H1 (cell line): ENCODE measurements around the gene MRFAP1L1. TPM values are rescaled to one million over a fixed set of nuclear protein-coding genes. Genes with fewer than 3 reads are reported as not detected.

Source experiments
- CTCF ChIA-PET: fragments of 300-600 bp; sonication (Branson Sonifier 250); formaldehyde crosslinking; loops from one replicate; lab custom pipeline; 2021; ENCODE audit not compliant: partially characterized antibody; lab: Charles Lee
- POLR2A ChIA-PET: fragments of 300-600 bp; sonication (Branson Sonifier 250); formaldehyde crosslinking; loops from one replicate; lab custom pipeline; 2021; ENCODE audit warnings: inconsistent platforms; ENCODE audit not compliant: partially characterized antibody; lab: Charles Lee
- DNase-seq, 2 experiments: peaks; one replicate each; pipeline versions ENCODE4 v3.0.0 to v3.0.0-alpha.2; 2010 to 2022; ENCODE audit warnings: low spot score in 2 of 2, low read depth in 1 of 2, mixed read lengths in 1 of 2
- FAIRE-seq: peaks from 2 replicates; lab custom pipeline; 2011; peaks lifted over from hg19 to GRCh38; lab: Jason Lieb, UNC
- H2AFZ ChIP-seq: 2 replicates; pipeline ENCODE4 v1.8.1; 2012; ENCODE audit warnings: low read length, inconsistent platforms
- H2AK5ac ChIP-seq: 2 replicates; pipeline ENCODE4 v1.6.1; 2013; ENCODE audit warnings: low read depth, low read length
- H2BK120ac ChIP-seq: replicated peaks from 2 replicates; pipeline ENCODE3; 2013; ENCODE audit warnings: low read depth, low read length, inconsistent platforms
- H2BK12ac ChIP-seq: 2 replicates; pipeline ENCODE4 v1.6.1; 2013; ENCODE audit warnings: low read depth, low read length
- H2BK15ac ChIP-seq: 2 replicates; pipeline ENCODE4 v1.6.1; 2013; ENCODE audit warnings: low read length
- H2BK20ac ChIP-seq: 2 replicates; pipeline ENCODE4 v1.6.1; 2013; ENCODE audit warnings: low read length
- H2BK5ac ChIP-seq: 2 replicates; pipeline ENCODE4 v1.6.1; 2013; ENCODE audit warnings: low read depth, low read length
- H3K14ac ChIP-seq: 2 replicates; pipeline ENCODE4 v1.6.1; 2013; ENCODE audit warnings: inconsistent platforms; ENCODE audit not compliant: insufficient read length
- H3K18ac ChIP-seq: 2 replicates; pipeline ENCODE4 v1.6.1; 2013; ENCODE audit warnings: low read length; ENCODE audit errors: extremely low read depth
- H3K23ac ChIP-seq: 2 replicates; pipeline ENCODE4 v1.6.1; 2013; ENCODE audit warnings: inconsistent platforms; ENCODE audit not compliant: insufficient read length
- H3K23me2 ChIP-seq: 2 replicates; pipeline ENCODE4 v1.6.1; 2013; ENCODE audit warnings: low read depth, low read length
- H3K27ac ChIP-seq: 2 replicates; pipeline ENCODE4 v1.6.1; 2011; ENCODE audit warnings: low read depth, low read length, inconsistent platforms
- H3K27me3 ChIP-seq, 4 experiments: replicated peaks in 1 of 4; 1 replicate in 1 of 4; 2 replicates in 3 of 4; pipeline versions ENCODE4 v1.6.1 to v1.8.1; 2011 to 2013; ENCODE audit warnings: low read length in 3 of 4, mild to moderate bottlenecking in 3 of 4, inconsistent platforms in 2 of 4, mixed read lengths in 2 of 4, moderate library complexity in 1 of 4; ENCODE audit not compliant: control insufficient read depth in 3 of 4, insufficient read depth in 3 of 4; ENCODE audit errors: extremely low read depth in 1 of 4
- H3K36me3 ChIP-seq, 4 experiments: 2 replicates each; pipeline versions ENCODE4 v1.6.1 to v1.8.1; 2011 to 2013; ENCODE audit warnings: mild to moderate bottlenecking in 4 of 4, low read length in 3 of 4, moderate library complexity in 2 of 4, control low read depth in 1 of 4, inconsistent platforms in 1 of 4; ENCODE audit not compliant: insufficient read depth in 4 of 4, control insufficient read depth in 2 of 4
- H3K4ac ChIP-seq: replicated peaks from 2 replicates; pipeline ENCODE3; 2013; ENCODE audit warnings: low read length, low read depth, mixed read lengths, inconsistent platforms; ENCODE audit not compliant: insufficient read length
- H3K4me1 ChIP-seq, 4 experiments: replicated peaks in 1 of 4; 1 replicate in 1 of 4; 2 replicates in 3 of 4; pipeline versions ENCODE4 v1.6.1 to v1.8.1; 2011 to 2013; ENCODE audit warnings: low read length in 3 of 4, inconsistent platforms in 2 of 4, mixed read lengths in 1 of 4; ENCODE audit not compliant: insufficient read depth in 4 of 4, control insufficient read depth in 3 of 4
- H3K4me2 ChIP-seq, 2 experiments: 2 replicates each; pipeline versions ENCODE4 v1.6.1 to v1.8.1; 2011 to 2013; ENCODE audit warnings: low read depth in 2 of 2, low read length in 2 of 2, control low read depth in 1 of 2, inconsistent platforms in 1 of 2, mild to moderate bottlenecking in 1 of 2; ENCODE audit not compliant: insufficient read depth in 1 of 2
- H3K4me3 ChIP-seq, 4 experiments: fragments of 200-600, 300-600 bp in 1 of 4; sonication (generic), shearing (Covaris generic), sonication (Bioruptor Twin) in 1 of 4; 2 replicates each; pipeline versions ENCODE4 v1.5.1 to v1.8.1; 2011 to 2016; ENCODE audit warnings: low read length in 4 of 4, low read depth in 3 of 4, control low read depth in 2 of 4, inconsistent platforms in 2 of 4, mild to moderate bottlenecking in 2 of 4, mixed read lengths in 1 of 4, moderate library complexity in 1 of 4; ENCODE audit not compliant: insufficient read depth in 2 of 4; ENCODE audit errors: extremely low read depth in 1 of 4
- H3K56ac ChIP-seq: replicated peaks from 2 replicates; pipeline ENCODE3; 2013; ENCODE audit warnings: low read depth, mild to moderate bottlenecking, mixed read lengths, low read length, inconsistent platforms; ENCODE audit not compliant: insufficient read length
- H3K79me1 ChIP-seq: 2 replicates; pipeline ENCODE4 v1.6.1; 2013; ENCODE audit warnings: low read depth, low read length, control low read depth
- H3K79me2 ChIP-seq, 2 experiments: 2 replicates each; pipeline versions ENCODE4 v1.6.1 to v1.8.1; 2012 to 2013; ENCODE audit warnings: low read length in 2 of 2, mild to moderate bottlenecking in 2 of 2, inconsistent platforms in 1 of 2; ENCODE audit not compliant: insufficient read depth in 2 of 2, control insufficient read depth in 1 of 2
- H3K9ac ChIP-seq, 4 experiments: replicated peaks in 1 of 4; 1 replicate in 1 of 4; 2 replicates in 3 of 4; pipeline versions ENCODE4 v1.6.1 to v1.8.1; 2011 to 2013; ENCODE audit warnings: low read depth in 3 of 4, low read length in 3 of 4, control low read depth in 2 of 4, mild to moderate bottlenecking in 2 of 4, moderate library complexity in 2 of 4, inconsistent platforms in 1 of 4; ENCODE audit errors: extremely low read depth in 1 of 4
- H3K9me3 ChIP-seq, 2 experiments: 2 replicates each; pipeline versions ENCODE4 v1.6.1 to v1.8.1; 2012 to 2013; ENCODE audit warnings: mild to moderate bottlenecking in 2 of 2, moderate library complexity in 2 of 2, control low read depth in 1 of 2, inconsistent platforms in 1 of 2, low read depth in 1 of 2, low read length in 1 of 2, mixed read lengths in 1 of 2; ENCODE audit not compliant: insufficient read depth in 2 of 2
- H4K20me1 ChIP-seq, 2 experiments: replicated peaks in 1 of 2; 2 replicates each; pipeline versions ENCODE3 to v1.8.1; 2011 to 2013; ENCODE audit warnings: inconsistent platforms in 2 of 2, low read length in 2 of 2, mild to moderate bottlenecking in 1 of 2; ENCODE audit not compliant: insufficient read depth in 2 of 2, control insufficient read depth in 1 of 2
- H4K5ac ChIP-seq: 2 replicates; pipeline ENCODE4 v1.6.1; 2013; ENCODE audit warnings: low read length, low read depth, mixed read lengths, inconsistent platforms; ENCODE audit not compliant: insufficient read length
- H4K8ac ChIP-seq: 2 replicates; pipeline ENCODE4 v1.8.0; 2013; ENCODE audit warnings: mild to moderate bottlenecking, moderate library complexity, low read length, inconsistent platforms; ENCODE audit not compliant: insufficient read depth; ENCODE audit errors: extremely low read depth
- H4K91ac ChIP-seq: replicated peaks from 2 replicates; pipeline ENCODE3; 2013; ENCODE audit warnings: low read length, mixed read lengths, inconsistent platforms; ENCODE audit not compliant: insufficient read length
- WGBS, 2 experiments: shearing (Covaris generic) in 1 of 2; methylation state at CpG; one replicate each; pipeline versions ENCODE4 v1.1.6 to v1.1.7; 2013 to 2015; ENCODE audit warnings: low lambda C conversion rate in 2 of 2, mixed read lengths in 2 of 2, inconsistent platforms in 1 of 2, low coverage in 1 of 2, missing lambda C conversion rate in 1 of 2; ENCODE audit not compliant: insufficient replicate concordance in 2 of 2, insufficient coverage in 1 of 2, insufficient read length in 1 of 2; ENCODE audit errors: extremely low coverage in 1 of 2, missing lambda C conversion rate in 1 of 2; 5-methylcytosine and 5-hydroxymethylcytosine counted together
- polyA plus RNA-seq, 7 experiments: library from polyadenylated mRNA; depleted of rRNA in 3 of 7; stranded (reverse) in 5 of 7; unstranded in 2 of 7; fragments of >200 nt in 5 of 7; fragments of 200-250 nt in 2 of 7; gene quantifications; 1 replicate in 5 of 7; 2 replicates in 1 of 7; 4 replicates in 1 of 7; pipeline versions ENCODE4 v1.2.1 to v1.2.3, GENCODE V29; 2011 to 2013; ENCODE audit warnings: missing spikeins in 2 of 7, mixed read lengths in 2 of 7
- total RNA-seq: library from RNA; stranded (reverse); fragmentation: NEBNext Ultra II Directional; extraction: Animal tissue kit (Norgen Biotek cat#: 25700); gene quantifications from 2 replicates; pipeline ENCODE4 v1.2.1, GENCODE V29; 2021
- TF ChIP-seq, protein P1 (sequence below): IDR thresholded peaks from 2 replicates; pipeline ENCODE4 v1.6.1; 2011; ENCODE audit warnings: low read depth, mild to moderate bottlenecking, low read length; ENCODE audit not compliant: insufficient read depth

MRFAP1L1 gene
- total and polyA plus RNA-seq, 2 of the 8 experiments (the other 6 are each of a cell fraction or from before 2014, with no cell fraction given) = 26.8 to 54.3 TPM

DNA sequence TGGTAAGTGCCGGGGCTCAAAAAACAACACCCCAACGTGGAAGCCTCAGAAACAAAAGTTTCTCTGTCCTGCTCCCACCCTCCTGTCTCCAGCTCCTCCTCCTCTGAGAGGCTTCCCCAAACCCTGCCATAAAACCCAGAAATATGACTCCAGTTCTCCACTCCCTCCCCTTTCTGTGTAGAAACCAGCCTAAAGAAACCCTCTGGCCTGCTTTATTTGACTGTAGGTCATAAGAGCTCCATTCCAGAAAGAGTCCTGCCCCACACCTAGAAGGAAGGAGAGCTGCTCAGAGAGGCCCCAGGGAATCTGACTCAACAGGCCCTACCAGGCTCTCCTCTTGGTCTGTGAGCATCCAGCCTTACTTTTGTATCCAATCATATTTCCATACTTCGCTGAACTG, 16.9 kb downstream of the MRFAP1L1 start:
- Histone ChIP-seq H4K5ac (no peak overlapping the region), H3K4ac (no peak overlapping the region), H4K20me1 (peaks cover 0 to 2% of the 10 kb centered on the region in 2 experiments), H3K36me3 (no peaks in the 10 kb centered on the region), H3K9me3 (no peaks in the 10 kb centered on the region), H2AK5ac (no peak overlapping the region), H3K27ac (no peak overlapping the region), H3K18ac (no peak overlapping the region), H3K79me1 (peaks cover 4% of the 10 kb centered on the region), H3K27me3 (0 out of 7 replicates have a peak, but pooled peaks cover 0 to 2% (median 0%) of the 10 kb centered on the region in 4 experiments), H3K4me3 (no peak overlapping the region), H2BK120ac (no peak overlapping the region), H3K23me2 (no peaks in the 10 kb centered on the region; the same call in 1 of the 2 replicates), H3K4me1 (peaks cover 0 to 19% (median 16%) of the 10 kb centered on the region in 4 experiments; a peak in 6 of 7 replicates), H2BK5ac (no peak overlapping the region), H2BK12ac (no peak overlapping the region), H2AFZ (no peak overlapping the region), H3K23ac (no peak overlapping the region), H2BK15ac (0 out of 2 replicates have a peak overlapping the region, but pooled peaks have one; percentile 10), H2BK20ac (no peak overlapping the region), H3K9ac (no peak overlapping the region), H3K4me2 (no peak overlapping the region), H4K8ac (no peak overlapping the region), H3K14ac (no peak overlapping the region), H3K56ac (no peak overlapping the region), H3K79me2 (no peaks in the 10 kb centered on the region), H4K91ac (no peak overlapping the region)
- CTCF ChIA-PET = interaction anchor here (0.6 to 6.6 kb wide), 7 partner anchors 8 to 378 kb away, joined by 3 to 59 read pairs (median 6); a partner anchor contains a TSS
- WGBS, 2 experiments = 89% methylated on average over 3 of the region's 3 CpGs; no CpG with 5 or more reads in 1 of the 2 experiments
- TF ChIP-seq, protein P1, sequence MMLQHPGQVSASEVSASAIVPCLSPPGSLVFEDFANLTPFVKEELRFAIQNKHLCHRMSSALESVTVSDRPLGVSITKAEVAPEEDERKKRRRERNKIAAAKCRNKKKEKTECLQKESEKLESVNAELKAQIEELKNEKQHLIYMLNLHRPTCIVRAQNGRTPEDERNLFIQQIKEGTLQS = no peak
- POLR2A ChIA-PET = no interaction called here
- no peak for DNase-seq
- FAIRE-seq = no peak
